Fibroblast of mammary gland (primary cell): ENCODE measurements around the gene REN.
A peak's percentile ranks its signal among the peaks of the same experiment; 100 is the strongest.

Experiments
- DNase-seq: peaks from one replicate; pipeline ENCODE4 v3.0.0-alpha.2; 2010; ENCODE audit warnings: low read depth
- H3K4me3 ChIP-seq: 2 replicates; pipeline ENCODE4 v1.5.1; 2011; ENCODE audit warnings: low read depth, mild to moderate bottlenecking, low read length, moderate library complexity; ENCODE audit not compliant: control insufficient read depth
- TF ChIP-seq, protein P1 (sequence below): conservative IDR thresholded peaks from 2 replicates; pipeline ENCODE4 v1.5.1; 2011; ENCODE audit warnings: low read depth, low read length, inconsistent platforms; ENCODE audit not compliant: control insufficient read depth, insufficient read depth

Gene REN

GRCh38 chr1:204128964-204129896, 36.9 kb downstream of the REN start:
- DNase-seq: peak; percentile 55
- peak overlapping the region; percentile 1 for H3K4me3 ChIP-seq
- TF ChIP-seq, protein P1, sequence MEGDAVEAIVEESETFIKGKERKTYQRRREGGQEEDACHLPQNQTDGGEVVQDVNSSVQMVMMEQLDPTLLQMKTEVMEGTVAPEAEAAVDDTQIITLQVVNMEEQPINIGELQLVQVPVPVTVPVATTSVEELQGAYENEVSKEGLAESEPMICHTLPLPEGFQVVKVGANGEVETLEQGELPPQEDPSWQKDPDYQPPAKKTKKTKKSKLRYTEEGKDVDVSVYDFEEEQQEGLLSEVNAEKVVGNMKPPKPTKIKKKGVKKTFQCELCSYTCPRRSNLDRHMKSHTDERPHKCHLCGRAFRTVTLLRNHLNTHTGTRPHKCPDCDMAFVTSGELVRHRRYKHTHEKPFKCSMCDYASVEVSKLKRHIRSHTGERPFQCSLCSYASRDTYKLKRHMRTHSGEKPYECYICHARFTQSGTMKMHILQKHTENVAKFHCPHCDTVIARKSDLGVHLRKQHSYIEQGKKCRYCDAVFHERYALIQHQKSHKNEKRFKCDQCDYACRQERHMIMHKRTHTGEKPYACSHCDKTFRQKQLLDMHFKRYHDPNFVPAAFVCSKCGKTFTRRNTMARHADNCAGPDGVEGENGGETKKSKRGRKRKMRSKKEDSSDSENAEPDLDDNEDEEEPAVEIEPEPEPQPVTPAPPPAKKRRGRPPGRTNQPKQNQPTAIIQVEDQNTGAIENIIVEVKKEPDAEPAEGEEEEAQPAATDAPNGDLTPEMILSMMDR: peak; percentile 74

DNA sequence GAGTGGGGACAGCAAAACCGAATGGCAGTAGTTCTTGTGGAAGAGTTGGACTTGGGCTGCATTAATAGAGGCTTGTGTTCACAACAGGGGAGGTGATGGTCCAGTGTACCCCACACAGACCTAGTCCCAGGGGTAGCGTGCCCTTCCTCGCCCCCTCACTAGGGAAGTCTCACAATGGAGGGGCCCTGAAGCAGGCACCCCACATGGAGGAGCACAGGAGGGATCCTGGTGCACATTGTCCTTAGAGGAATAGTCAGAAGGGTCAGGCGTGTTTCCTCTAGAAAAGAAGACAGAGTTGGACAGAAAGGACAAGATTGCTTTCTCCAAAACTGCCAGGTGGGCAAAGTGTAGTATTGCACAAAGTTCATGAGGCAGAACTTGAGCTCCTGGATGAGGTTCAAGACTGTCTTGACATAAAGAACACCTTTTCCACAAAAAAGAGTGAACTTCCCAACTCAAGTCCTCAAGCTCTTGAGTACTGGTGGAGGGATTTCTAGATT, 37.6 kb downstream of the REN start:
- DNase-seq: peak; percentile 10
- TF ChIP-seq, protein P1: no peak
- H3K4me3 ChIP-seq: no peak overlapping the region

- H3K4me3 ChIP-seq: no peak overlapping the region
- DNase-seq: peak; percentile 89
- TF ChIP-seq, protein P1: peak; percentile 94
Observed at GRCh38 chr1:204127597-204128242, 38.4 kb downstream of the REN start.

DNA sequence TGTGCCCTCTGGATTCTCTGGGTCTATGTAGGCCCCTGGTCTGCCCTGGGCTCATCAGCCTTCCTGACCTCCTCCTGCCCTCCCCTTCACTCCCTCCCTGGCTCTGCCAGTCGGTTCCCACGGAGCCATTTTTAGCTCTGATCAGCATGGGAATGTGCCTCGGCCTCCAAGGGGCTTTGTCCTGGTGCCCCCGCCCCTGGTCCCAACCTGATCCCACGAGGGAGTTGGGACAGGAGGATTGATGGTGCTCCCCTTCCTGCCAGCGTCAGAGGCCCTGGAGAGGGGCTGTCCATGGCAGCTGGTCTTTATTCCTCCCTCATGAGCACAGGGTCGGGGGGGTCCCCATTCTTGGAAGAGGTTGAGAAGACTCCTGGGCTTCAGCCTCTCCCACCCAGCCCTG, 39.2 kb downstream of the REN start:
- TF ChIP-seq, protein P1: no peak
- H3K4me3 ChIP-seq: no peak overlapping the region
- no peak for DNase-seq

- TF ChIP-seq, protein P1: no peak
- H3K4me3 ChIP-seq: no peak overlapping the region
- DNase-seq: no peak
Observed at GRCh38 chr1:204126386-204126785, 39.8 kb downstream of the REN start.

- TF ChIP-seq, protein P1: no peak
- no peak for DNase-seq
- no peak overlapping the region for H3K4me3 ChIP-seq
Observed at GRCh38 chr1:204125759-204126351, 40.3 kb downstream of the REN start.
